Measurements from ENCODE around the gene OR2B2.

DNA sequence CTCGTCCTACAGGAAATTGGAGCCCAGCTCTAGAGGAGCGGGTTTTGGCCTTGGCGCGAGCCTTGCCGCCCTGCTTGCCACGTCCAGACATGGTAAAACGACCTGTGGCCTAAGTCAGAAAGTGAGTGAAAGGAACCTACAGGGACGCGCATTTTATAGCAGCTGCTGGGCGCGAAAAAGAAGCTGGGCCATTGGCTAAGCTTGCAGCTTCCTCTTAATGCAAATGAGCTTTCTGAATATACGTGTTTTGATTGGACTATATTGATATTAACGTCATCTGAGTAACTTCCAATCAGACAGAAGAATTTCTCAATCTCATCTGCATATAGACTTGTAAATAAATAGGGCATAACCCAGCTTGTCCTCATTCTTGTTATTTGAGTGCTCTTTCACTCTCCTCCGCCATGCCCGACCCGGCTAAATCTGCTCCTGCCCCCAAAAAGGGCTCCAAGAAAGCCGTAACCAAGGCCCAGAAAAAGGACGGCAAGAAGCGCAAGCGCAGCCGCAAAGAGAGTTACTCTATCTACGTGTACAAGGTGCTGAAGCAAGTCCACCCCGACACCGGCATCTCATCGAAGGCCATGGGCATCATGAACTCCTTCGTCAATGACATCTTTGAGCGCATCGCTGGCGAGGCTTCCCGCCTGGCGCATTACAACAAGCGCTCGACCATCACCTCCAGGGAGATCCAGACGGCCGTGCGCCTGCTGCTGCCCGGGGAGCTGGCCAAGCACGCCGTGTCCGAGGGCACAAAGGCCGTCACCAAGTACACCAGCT, 18.9 kb downstream of the OR2B2 start:
- TF ChIP-seq, protein P1, sequence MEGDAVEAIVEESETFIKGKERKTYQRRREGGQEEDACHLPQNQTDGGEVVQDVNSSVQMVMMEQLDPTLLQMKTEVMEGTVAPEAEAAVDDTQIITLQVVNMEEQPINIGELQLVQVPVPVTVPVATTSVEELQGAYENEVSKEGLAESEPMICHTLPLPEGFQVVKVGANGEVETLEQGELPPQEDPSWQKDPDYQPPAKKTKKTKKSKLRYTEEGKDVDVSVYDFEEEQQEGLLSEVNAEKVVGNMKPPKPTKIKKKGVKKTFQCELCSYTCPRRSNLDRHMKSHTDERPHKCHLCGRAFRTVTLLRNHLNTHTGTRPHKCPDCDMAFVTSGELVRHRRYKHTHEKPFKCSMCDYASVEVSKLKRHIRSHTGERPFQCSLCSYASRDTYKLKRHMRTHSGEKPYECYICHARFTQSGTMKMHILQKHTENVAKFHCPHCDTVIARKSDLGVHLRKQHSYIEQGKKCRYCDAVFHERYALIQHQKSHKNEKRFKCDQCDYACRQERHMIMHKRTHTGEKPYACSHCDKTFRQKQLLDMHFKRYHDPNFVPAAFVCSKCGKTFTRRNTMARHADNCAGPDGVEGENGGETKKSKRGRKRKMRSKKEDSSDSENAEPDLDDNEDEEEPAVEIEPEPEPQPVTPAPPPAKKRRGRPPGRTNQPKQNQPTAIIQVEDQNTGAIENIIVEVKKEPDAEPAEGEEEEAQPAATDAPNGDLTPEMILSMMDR (IDR thresholded peaks at IDR 0.05) = no peak
- peak; percentile 53 to 91 (median 86) for TF ChIP-seq POLR2AphosphoS5 (IDR thresholded peaks at IDR 0.05)
- TF ChIP-seq POLR2A (IDR thresholded peaks at IDR 0.05) = peak in 1 of 2 donors; percentile 84
- TF ChIP-seq EP300 (IDR thresholded peaks at IDR 0.05) = no peak
